DMS153 (cell line): Measurements from ENCODE around the gene PLAGL1.
"Not testable (repeated sequence)": the region's sequence is repeated elsewhere in the genome, so short reads cannot be mapped to it uniquely, and the experiment has no call there.

ENCODE experiments used
- DNase-seq: peaks from one replicate; lab custom pipeline; 2025; lab: John Stamatoyannopoulos, UW

The PLAGL1 gene

GRCh38 chr6:143936778-143937667 is 71.0 kb downstream of the PLAGL1 start:
- no peak for DNase-seq

GRCh38 chr6:143936347-143936746 is 71.7 kb downstream of the PLAGL1 start:
- DNase-seq: no peak

DNA sequence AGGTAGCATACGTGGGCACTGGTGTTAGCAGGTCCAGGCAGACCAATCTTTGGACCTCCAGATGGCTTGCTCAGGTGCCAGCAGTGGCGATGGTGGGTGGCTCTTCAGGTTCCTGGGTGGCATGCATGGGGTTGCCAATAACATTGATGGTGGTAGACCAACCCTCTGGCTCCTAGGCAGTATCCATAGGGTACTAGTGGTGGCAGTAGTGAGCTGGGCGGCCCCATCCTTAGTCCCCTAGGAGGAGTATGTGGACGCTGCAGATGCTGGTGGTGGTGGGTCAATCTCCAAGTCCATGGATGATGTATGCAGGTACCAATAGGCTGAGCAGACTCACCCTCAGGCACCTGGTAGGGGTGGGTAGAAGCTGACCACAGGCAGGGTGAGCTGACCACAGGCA is 73.2 kb downstream of the PLAGL1 start:
- DNase-seq: no peak

- DNase-seq: no peak
Measured at GRCh38 chr6:143934331-143934730, 73.7 kb downstream of the PLAGL1 start.

DNA sequence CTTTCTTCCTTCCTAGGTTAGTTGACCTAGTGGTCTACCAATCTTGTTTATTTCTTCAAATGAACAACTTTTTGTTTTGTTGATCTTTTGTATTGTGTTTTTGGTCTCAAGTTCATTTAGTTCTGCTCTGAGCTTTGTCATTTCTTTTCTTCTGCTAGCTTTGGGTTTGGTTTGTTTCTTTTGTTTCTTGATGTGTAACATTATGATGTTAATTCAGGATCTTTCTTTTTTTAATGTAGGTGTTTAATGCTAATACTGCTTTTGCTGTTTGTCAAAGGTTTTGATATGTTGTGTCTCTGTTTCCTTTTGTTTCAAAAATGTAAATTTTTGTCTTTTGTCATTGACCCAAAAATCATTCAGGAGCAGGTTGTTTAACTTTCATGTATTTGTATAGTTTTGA is 78.1 kb downstream of the PLAGL1 start:
- no peak for DNase-seq

- no peak for DNase-seq
Measured at GRCh38 chr6:143928853-143929252, 79.2 kb downstream of the PLAGL1 start.

DNA sequence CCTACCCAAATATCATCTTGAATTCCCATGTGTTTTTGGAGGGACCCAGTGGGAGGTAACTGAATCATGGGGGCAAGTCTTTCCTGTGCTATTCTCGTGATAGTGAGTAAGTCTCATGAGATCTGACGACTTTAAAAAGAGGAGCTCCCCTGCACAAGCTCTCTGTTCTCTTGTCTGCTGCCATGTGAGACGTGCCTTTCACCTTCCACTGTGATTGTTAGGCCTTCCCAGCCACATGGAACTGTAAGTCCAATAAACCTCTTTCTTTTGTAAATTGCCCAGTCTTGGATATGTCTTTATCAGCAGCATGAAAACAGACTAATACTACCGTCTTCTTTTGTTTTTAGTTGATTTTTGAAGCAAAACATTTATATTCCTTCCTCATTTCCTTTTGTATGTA is 91.0 kb downstream of the PLAGL1 start:
- DNase-seq: not testable (repeated sequence)

DNA sequence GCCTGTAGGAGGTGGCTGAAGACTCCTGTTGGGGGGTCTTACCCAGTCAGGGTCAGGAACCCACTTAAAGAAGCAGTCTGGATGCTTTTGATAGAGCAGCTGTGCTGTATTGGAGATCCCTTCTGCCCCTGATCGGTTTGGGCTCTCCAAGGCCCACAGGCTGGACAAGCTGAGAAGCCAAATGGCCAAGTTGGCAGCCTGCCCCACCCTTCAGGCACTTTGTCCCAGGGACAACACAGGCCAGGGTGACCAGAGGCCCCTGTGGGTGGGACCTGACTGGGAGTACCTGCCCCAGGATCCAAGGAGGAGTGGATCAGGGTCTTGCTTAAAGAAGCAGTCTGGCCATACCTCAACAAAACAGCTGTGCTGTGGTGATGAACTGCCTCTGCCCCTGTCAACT is 95.4 kb downstream of the PLAGL1 start:
- no peak for DNase-seq

DNA sequence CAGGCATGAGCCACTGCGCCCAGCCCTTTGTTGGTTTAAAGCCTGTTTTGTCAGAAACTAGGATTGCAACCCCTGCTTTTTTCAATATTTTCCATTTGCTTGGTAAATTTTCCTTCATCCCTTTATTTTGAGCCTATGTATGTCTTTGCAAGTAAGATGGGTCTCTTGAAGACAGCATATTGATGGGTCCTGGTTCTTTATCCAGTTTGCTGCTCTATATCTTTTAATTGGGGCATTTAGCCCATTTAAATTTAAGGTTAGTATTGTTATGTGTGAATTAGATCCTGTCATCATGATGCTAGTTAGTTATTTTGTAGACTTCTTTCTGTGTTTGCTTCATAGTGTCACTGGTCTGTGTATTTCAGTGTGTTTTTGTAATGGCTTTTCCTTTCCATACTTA is 97.0 kb downstream of the PLAGL1 start:
- DNase-seq: no peak

- DNase-seq: no peak
Measured at GRCh38 chr6:143902827-143903226, 105.2 kb downstream of the PLAGL1 start.

DNA sequence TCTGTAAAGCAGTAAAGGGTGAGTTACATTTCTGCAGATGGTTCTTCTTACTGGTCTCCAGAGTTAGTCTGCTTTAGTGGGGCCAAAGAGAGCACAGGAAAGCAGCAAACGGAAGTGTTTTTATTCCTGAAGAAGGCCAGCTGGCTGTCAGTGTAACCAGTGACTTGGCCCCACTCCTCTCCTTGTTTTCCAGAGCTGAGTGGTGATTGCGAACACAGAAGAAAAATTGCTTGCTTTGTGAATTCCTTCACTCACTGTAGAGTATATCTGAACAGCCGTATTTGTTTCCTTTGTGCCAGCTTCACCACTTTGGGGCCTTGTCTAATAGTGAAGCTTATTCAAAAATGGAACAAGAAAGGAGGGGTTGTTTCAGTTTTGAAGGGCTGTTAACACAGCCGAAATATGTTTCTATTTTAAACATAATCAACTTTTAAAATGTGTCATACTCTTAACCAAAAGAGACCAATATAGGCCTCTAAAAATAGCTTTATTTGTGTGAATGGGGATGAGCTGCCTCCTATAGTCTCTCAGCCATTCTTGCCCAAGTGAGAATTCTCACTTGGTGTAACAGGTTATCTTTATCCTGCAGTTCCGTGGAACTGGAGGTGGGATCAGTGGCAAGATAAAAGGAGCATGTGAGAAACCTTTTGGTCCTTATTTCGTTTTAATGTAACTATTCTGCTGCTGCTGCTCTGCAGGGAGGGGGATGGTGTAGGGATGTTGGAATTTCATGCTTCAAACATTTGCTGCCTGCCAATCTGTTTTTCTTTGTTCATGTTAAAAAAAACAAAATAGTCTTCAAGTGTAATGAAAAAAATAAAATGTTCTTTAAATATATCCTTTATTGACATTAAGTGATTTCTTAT is 105.9 kb downstream of the PLAGL1 start:
- no peak for DNase-seq

GRCh38 chr6:143900358-143900757 is 107.7 kb downstream of the PLAGL1 start:
- no peak for DNase-seq

GRCh38 chr6:143896126-143896860 is 111.8 kb downstream of the PLAGL1 start:
- DNase-seq: no peak

GRCh38 chr6:143894655-143895054 is 113.4 kb downstream of the PLAGL1 start:
- no peak for DNase-seq
